GM19395 (cell line): ENCODE results near the gene SOWAHD.
"Not testable (repeated sequence)": the region's sequence is repeated elsewhere in the genome, so short reads cannot be mapped to it uniquely, and the experiment has no call there.

Experiments used
- ATAC-seq: cut with Tn5 transposase; IDR thresholded peaks from one replicate; pipeline ENCODE4 v1.9.1; 2021; ENCODE audit warnings: mild to moderate bottlenecking, moderate library complexity; ENCODE audit not compliant: unreplicated experiment

The SOWAHD gene

DNA sequence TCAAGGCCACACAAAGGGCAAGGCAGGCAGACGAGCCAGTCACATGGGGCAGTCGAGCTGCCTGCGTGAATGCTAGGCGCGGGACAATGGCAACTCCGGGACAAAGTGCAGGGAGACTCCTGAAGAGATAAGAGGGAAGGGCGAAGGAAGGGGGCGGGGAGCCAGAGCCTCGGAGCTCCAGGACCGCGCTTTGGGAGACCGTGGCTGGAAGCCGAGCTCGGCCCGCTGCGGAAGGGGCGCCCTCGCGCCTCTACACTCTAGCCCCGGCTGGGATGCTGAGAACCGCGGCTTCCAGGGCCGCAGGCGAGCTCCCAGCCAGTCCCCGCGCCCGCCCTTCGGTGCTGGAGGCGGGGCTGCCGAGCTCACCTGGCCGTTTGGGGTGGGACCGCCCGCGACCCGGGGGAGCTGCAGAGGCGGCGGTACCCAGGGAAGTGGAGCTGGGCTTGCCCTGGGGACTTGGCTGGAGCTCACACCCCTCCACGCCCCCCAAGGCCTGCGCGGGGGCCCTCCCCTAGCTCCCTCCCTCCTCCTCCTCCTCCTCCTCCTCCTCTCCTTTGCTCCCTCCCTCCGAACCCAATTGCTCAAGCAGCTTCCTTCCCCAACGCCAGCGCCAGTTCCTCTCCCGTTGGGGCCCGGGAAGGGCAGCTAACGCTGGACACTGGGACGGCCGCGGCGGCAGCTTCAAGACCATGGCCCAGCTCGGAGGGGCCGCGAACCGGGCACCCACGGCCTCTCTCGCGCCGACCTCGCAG lies at the start of gene SOWAHD:
TSS of gene SOWAHD (plus strand) at position 610 of the 752 bp plus-strand sequence. CDS start at position 690, 80 bp downstream.
- ATAC-seq, result no peak

DNA sequence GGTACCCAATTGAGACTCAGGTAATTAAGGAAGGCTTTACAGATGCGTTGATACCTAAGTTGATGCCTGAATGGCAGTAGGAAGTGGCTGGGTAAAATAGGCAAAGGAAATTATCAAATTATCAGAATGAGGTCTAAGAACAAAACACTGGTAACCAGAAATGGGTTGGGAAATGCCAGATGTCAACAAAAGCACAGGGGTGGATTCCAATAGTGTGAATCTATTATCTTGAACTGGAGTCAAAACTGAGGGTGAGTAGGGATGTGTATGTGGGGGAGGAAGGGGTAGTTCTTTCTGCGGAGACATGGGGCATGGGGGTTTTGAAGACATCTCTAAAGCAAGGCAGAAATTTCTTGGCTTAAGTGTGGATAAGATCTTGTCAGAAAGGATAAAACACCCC lies 49.5 kb upstream of the SOWAHD start:
- no peak for ATAC-seq

DNA sequence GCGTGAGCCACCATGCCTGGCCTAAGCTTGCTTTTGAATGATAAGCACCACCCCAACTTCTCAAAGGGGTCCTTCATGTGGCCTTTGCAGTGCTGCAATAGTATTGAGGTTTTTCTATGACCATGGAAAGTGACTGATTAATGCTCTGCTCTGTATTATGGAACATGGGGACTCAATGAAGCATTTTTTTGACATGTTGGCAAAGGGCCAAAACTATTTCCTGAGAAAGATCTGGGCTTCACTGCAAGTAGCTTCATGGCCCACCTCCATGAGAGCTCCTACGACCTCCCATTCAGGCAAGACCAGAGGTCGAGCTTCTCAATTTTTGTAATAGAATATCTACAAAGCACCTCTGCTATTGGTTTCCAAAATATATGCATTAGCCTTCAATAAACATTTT lies 48.8 kb upstream of the SOWAHD start:
- ATAC-seq, result no peak

- ATAC-seq, result no peak
Measured at GRCh38 chrX:119721487-119721886, 36.9 kb upstream of the SOWAHD start.

- no peak for ATAC-seq
Measured at GRCh38 chrX:119721926-119722325, 36.5 kb upstream of the SOWAHD start.

- no peak for ATAC-seq
Measured at GRCh38 chrX:119726900-119727555, 31.4 kb upstream of the SOWAHD start.

GRCh38 chrX:119728487-119728886 lies 29.9 kb upstream of the SOWAHD start:
- no peak for ATAC-seq

DNA sequence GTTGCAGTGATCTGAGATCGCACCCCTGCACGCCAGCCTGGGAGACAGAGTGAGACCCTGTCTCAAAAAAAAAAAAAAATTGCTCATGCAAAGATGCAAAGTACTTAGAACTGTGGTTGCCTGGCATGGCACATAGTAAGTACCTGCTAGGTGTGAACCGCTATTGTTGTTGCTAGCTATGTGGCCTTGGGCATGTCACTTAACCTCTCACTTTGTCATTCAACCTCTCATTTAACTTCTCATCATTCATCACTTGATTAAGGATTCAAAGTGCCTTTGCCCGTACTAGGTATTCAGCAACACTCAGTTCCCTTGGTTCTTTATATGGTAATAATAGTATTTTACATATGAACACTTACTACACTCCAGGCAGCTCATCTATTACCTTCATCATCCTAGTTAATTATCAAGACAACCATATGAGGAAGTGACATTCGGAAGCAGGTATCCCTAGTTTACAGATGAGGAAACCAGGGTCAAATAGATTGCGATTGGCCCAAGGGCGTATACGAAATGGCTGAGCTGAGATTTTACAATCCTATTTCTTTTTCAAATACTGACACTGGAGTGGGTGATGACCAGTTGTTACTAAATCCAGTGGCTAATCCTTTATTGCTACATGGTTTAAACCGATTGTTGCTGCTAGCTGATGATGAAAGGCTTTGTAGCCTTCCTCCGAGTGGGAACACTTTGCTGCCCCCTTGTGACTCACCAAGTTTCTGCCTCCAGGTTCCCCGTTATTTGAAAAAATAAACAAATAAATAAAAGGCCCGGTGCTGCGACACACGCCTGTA lies 28.8 kb upstream of the SOWAHD start:
- ATAC-seq, result peak; percentile 59

DNA sequence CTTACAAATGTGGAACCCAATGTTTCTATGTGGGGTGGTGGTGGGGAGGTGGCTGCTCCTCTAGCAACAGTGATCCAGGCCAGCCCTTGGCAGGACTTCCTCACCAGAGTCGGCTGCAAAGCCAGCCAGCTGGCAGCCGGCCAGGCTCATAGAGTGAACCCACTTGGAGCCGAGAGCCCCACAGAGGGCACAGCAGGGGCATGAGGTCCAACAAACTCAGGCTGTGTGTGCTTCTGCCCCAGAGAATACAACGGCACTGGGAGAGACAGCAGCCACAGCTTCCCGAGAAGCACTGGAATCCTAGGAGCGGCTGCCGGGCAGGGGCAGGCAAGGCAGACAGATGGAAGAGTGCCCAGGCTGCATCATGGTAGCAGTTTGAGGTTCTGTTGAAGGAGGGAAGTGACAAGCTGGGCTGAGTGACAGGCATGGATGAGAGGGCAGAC lies 23.5 kb upstream of the SOWAHD start:
- no peak for ATAC-seq

DNA sequence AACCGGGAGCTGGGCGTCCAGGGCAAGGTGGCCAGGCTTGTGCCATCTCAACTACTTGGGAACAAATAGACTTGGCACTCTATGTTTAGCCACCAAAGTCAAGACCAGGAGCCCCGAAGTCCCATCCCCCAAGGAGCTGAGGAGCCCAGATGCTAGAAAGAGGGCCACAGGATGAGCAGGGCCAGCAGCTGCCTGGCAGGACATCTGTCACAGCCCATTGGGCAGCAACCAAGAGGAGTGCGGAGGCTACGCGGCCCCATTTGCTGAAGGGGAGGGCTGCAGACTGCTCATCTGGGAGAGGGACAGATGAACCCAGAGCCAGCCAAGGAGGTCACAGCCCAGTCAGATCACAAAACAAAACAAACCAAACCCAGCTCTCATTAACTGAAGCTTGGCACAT lies 22.9 kb upstream of the SOWAHD start:
- ATAC-seq, result no peak

GRCh38 chrX:119736206-119736764 lies 22.1 kb upstream of the SOWAHD start:
- ATAC-seq, result no peak

DNA sequence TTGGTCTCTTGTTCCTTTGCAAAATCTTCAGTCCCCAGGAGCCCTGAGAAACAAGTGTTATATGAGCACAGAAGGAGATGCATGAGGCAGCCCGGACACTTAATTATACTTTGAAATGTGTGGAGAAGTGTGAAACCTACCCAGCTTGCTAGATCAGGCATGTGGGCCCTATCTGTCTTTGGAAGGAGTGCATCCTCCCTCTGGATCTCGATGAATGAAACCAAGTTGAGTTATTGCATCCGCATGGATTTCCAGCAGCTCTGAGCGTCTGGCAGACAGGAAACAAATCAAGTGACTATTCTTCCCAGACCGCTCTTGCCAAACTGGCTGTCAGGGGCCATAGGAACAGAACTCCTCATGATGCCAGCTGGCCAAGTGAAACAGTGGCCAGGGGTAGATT lies 19.6 kb upstream of the SOWAHD start:
- no peak for ATAC-seq

- no peak for ATAC-seq
Measured at GRCh38 chrX:119745283-119745848, 13.0 kb upstream of the SOWAHD start.

DNA sequence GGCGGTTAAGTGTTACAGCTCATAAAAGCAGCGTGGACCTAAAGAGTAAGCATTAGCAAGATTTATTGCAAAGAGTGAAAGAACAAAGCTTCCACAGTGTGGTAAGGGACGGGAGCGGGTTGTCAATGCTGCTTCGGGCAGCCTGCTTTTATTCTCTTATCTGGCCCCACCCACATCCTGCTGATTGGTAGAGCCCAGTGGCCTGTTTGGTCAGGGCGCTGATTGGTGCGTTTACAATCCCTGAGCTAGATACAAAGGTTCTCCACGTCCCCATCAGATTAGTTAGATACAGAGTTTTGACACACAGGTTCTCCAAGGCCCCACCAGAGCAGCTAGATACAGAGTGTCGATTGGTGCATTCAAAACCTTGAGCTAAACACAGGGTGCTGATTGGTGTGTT lies 8.3 kb upstream of the SOWAHD start:
- not testable (repeated sequence) for ATAC-seq

GRCh38 chrX:119750751-119751150 lies 7.6 kb upstream of the SOWAHD start:
- ATAC-seq, result not testable (repeated sequence)

DNA sequence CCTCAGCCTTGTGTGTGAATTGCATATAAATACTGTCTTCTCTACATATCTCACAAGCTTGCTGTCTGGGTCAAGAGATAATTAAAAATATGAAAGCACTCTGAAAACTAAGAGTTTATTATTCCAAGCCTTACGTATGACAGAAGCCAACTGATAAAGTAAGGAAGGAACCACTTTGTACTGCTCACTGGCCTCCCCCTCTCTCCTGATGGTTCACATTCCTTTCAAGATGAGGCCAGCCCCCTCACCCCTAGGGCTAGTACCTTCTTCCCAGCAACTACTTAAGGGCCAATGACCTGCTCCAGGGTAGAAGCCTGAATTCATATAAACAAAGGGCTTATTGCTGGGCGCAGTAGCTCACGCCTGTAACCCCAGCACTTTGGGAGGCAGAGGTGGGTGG lies 5.4 kb upstream of the SOWAHD start:
- ATAC-seq, result no peak

- ATAC-seq, result no peak
Measured at GRCh38 chrX:119753639-119754257, 4.6 kb upstream of the SOWAHD start.

DNA sequence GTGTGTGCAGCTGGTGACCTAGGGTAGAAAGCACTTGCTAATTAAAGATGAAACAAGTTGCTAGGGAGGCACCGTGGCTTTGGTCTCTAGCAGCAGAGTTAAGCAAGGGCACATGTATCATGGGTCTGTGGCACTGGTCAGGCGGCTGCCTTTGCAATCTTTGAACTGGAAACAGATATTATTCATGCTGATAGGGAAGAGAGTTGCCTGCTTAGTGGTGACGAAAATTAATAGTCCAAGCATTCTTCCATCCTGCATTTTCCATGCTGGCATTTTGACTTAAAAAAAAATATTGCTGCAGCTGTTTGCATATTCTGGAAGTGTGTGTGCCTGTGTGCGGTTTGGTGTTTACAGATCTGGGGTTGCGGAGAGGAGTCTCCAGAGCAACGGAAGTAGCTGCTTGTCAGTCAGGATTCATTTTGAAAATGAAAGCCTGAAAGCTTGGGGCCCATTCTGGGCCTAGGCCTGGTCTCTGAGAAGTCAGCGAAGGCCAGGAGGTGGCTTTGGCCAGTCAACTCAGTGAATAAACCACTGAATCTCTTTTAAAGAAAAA lies 2.3 kb upstream of the SOWAHD start:
- ATAC-seq, result peak; percentile 83

DNA sequence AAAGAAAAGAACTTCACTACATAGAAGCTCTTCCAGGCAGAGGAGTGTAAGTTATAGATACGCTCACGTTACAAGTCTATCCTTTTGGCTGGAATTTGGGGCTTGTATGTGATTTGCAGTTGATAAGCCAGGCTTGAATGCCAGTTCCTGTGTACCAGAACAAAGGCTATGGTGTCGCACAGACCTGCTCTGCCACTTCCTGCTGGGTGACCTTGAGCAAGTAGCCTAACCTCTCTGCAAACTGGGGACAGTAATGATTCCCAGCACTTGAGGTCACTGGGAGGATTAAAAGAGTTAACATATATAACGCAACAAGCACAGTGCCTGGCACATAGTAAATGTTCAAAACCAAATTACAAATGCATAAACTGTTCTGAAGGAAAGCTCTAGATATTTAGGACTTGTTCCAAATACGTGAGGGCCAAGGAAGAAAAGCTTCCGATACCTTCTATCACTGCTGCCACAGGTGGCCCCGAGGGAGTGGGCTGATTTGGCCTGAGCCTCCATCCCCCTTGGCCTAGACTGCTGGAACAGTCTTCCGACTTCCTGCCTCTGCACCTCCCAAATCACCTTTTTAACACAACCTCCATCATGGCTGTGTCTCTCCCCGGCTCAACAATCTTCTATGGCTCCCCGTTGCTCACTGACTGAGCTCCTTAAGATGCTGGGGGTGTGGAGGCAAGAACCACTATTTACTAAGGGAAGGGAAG lies 1.3 kb upstream of the SOWAHD start:
- ATAC-seq, result no peak

DNA sequence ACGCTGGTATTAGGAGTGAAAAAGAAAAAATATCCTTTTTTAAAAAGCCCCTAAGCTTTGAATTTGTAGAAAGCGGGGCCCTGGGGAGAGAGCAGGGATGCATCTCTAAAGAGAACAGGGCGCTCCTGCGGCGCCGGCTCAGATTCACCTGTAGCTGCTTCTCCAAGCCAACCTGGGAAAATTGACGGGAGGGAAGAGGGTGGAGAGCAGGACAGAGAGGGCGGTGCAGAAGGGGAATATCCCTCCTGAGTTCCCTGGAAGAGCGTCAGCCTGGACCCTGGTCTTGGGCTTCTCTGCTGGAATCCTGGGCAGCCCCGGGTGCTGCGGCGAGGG lies 776 bp upstream of the SOWAHD start:
- no peak for ATAC-seq
